GM23248 (cell line): ENCODE results near the gene ITGB7.

Source experiments
- EZH2 ChIP-seq: fragments of 200-600 bp; sonication (generic); IDR thresholded peaks from 2 replicates; pipeline ENCODE4 v1.6.1; 2018; ENCODE audit warnings: antibody characterized with exemption, mild to moderate bottlenecking; ENCODE audit not compliant: insufficient read depth, poor library complexity, severe bottlenecking
- EZH2phosphoT487 ChIP-seq: fragments of 200-600 bp; sonication (generic); IDR thresholded peaks from 2 replicates; pipeline ENCODE4 v1.6.1; 2018; ENCODE audit warnings: antibody characterized with exemption, moderate library complexity, mild to moderate bottlenecking, low read depth; ENCODE audit not compliant: insufficient read depth

DNA sequence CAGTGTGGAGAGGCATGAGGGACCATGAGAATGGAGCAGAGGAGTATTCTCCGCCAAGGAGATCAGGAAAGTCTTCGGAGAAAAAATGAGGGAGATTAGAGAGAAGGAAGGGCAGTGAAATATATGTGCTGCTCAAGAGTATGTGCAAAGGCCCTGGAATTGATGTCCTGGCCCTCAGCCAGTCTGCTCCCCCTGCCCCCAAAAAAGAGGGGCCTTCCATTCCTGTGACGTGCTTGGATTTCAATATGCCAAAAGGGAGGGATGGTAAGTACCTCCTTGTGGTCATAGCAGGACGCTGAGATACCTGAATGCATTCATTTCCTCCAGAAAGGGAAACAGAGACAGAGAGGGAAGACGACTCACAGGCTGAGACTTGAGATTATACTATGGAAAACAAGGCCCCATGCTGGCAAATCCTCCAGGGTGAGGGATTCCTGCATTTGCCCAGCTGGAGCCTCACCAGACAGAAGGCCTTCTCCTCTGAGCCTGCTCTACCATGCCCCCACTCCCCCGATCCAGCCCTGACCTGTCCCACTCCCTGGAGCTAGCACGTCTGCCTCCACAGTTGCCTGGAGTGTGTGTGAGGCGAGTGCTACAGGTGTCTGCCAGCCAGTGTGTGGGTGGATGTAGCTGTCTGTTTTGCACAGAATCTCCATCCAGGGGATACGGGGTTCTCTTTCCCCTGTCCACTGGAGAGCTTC, 28.8 kb upstream of the ITGB7 start:
- no peak for TF ChIP-seq EZH2
- TF ChIP-seq EZH2phosphoT487, result no peak
